PC-9 (cell line): ENCODE measurements around the gene CDKN2B-AS1. TPM values are rescaled to one million over a fixed set of nuclear protein-coding genes. Genes with fewer than 3 reads are reported as not detected.

Experiments used
- BruUV-seq: library from RNA; stranded (reverse); fragments of 400-500 nt; replicated peaks from 2 replicates; lab custom pipeline; 2021; lab: Mats Ljungman, UMichigan
- CTCF ChIA-PET: fragments of 300-600 bp; sonication (Branson Sonifier 250); formaldehyde crosslinking; loops from one replicate; lab custom pipeline; 2022; ENCODE audit warnings: antibody characterized with exemption; lab: Charles Lee
- POLR2A ChIA-PET: fragments of 300-600 bp; sonication (Branson Sonifier 250); formaldehyde crosslinking; loops from one replicate; lab custom pipeline; 2022; ENCODE audit warnings: antibody characterized with exemption; ENCODE audit not compliant: unreplicated experiment; lab: Charles Lee
- DNase-seq, 2 experiments: peaks; one replicate each; pipeline versions ENCODE4 v3.0.0 to v3.0.0-alpha.2; 2015 to 2022; ENCODE audit warnings: mixed read lengths in 1 of 2
- H2AFZ ChIP-seq: fragments of 200-600 bp; sonication (generic); 2 replicates; pipeline ENCODE4 v1.8.1; 2017; ENCODE audit warnings: antibody characterized with exemption
- H3F3A ChIP-seq: fragments of 200-600 bp; sonication (generic); 2 replicates; pipeline ENCODE4 v1.8.1; 2017; ENCODE audit warnings: antibody characterized with exemption, mild to moderate bottlenecking, low read depth; ENCODE audit not compliant: insufficient read depth
- H3K27ac ChIP-seq: fragments of 200-600 bp; sonication (generic); 2 replicates; pipeline ENCODE4 v1.6.1; 2016; ENCODE audit warnings: mixed run types
- H3K27me3 ChIP-seq: fragments of 200-600 bp; sonication (generic); 2 replicates; pipeline ENCODE4 v1.6.1; 2016; ENCODE audit warnings: low read depth, mixed run types; ENCODE audit not compliant: insufficient read depth
- H3K36me3 ChIP-seq: fragments of 200-600 bp; sonication (generic); 2 replicates; pipeline ENCODE4 v1.6.1; 2016; ENCODE audit warnings: low read depth, mixed run types
- H3K4me1 ChIP-seq: fragments of 200-600 bp; sonication (generic); replicated peaks from 2 replicates; pipeline ENCODE4 v1.6.1; 2016; ENCODE audit warnings: mixed run types; ENCODE audit not compliant: insufficient read depth
- H3K4me2 ChIP-seq: fragments of 200-600 bp; sonication (generic); 2 replicates; pipeline ENCODE4 v1.6.1; 2017; ENCODE audit warnings: mixed run types
- H3K4me3 ChIP-seq: fragments of 200-600 bp; sonication (generic); 2 replicates; pipeline ENCODE4 v1.6.1; 2016; ENCODE audit warnings: mixed run types
- H3K79me2 ChIP-seq: fragments of 200-600 bp; sonication (generic); 2 replicates; pipeline ENCODE4 v1.6.1; 2017; ENCODE audit warnings: low read depth, mixed run types
- H3K9me2 ChIP-seq: fragments of 200-600 bp; sonication (generic); 2 replicates; pipeline ENCODE4 v1.8.1; 2017; ENCODE audit warnings: mild to moderate bottlenecking; ENCODE audit not compliant: insufficient read depth
- H3K9me3 ChIP-seq: fragments of 200-600 bp; sonication (generic); 2 replicates; pipeline ENCODE4 v1.8.1; 2016; ENCODE audit warnings: low read depth; ENCODE audit not compliant: insufficient read depth
- H4K20me1 ChIP-seq: fragments of 200-600 bp; sonication (generic); 2 replicates; pipeline ENCODE4 v1.8.1; 2017; ENCODE audit not compliant: insufficient read depth
- CTCF ChIP-seq: fragments of 200-600 bp; sonication (generic); conservative IDR thresholded peaks from 2 replicates; pipeline ENCODE4 v1.6.1; 2017; ENCODE audit warnings: mixed run types, antibody characterized with exemption, mild to moderate bottlenecking, moderate library complexity
- EZH2 ChIP-seq: fragments of 200-600 bp; sonication (generic); IDR thresholded peaks from 2 replicates; pipeline ENCODE4 v1.8.0; 2017; ENCODE audit warnings: antibody characterized with exemption, low read depth
- intact Hi-C: fragments of 100-400 bp; cut with micrococcal nuclease; formaldehyde crosslinking; loops from one replicate; pipeline ENCODE4 v1.10.0; 2022; ENCODE audit not compliant: unreplicated experiment
- total RNA-seq: library from RNA; stranded (reverse); gene quantifications from 2 replicates; pipeline ENCODE4 v1.2.3, GENCODE V29; 2021

CDKN2B-AS1 gene
- total RNA-seq, 1 experiment from 2014 or later: 11.6 TPM

- H3K9me2 ChIP-seq: no peaks in the 10 kb centered on the region
- BruUV-seq: no TSS peak
- no peak overlapping the region for H3K27ac ChIP-seq
- ChIA-PET POLR2A (no interaction called here), CTCF (no interaction called here)
- no peak overlapping the region for H3K4me2 ChIP-seq
- H3K27me3 ChIP-seq: no peaks in the 10 kb centered on the region
- peaks cover 14% of the 10 kb centered on the region; the same call in 1 of the 2 replicates for H3F3A ChIP-seq
- no peak for TF ChIP-seq CTCF
- no peak for TF ChIP-seq EZH2
- H4K20me1 ChIP-seq: no peaks in the 10 kb centered on the region
- peaks cover 24% of the 10 kb centered on the region for H3K4me1 ChIP-seq
- no peak overlapping the region for H3K4me3 ChIP-seq
- H3K36me3 ChIP-seq: peaks cover 5% of the 10 kb centered on the region
- H3K79me2 ChIP-seq: no peaks in the 10 kb centered on the region
- DNase-seq: no peak
- intact Hi-C loops: no loop called here
- no peak overlapping the region for H2AFZ ChIP-seq
- 0 out of 2 replicates have a peak, but pooled peaks cover 4% of the 10 kb centered on the region for H3K9me3 ChIP-seq
These were observed 38.5 kb downstream of the CDKN2B-AS1 start for GRCh38 chr9:22033012-22033630.

- H3F3A ChIP-seq: peaks cover 17% of the 10 kb centered on the region; the same call in 1 of the 2 replicates
- peaks cover 5% of the 10 kb centered on the region for H3K36me3 ChIP-seq
- POLR2A ChIA-PET: no interaction called here
- no peak overlapping the region for H3K4me3 ChIP-seq
- no peaks in the 10 kb centered on the region for H3K9me2 ChIP-seq
- BruUV-seq: no TSS peak
- H4K20me1 ChIP-seq: no peaks in the 10 kb centered on the region
- H2AFZ ChIP-seq: no peak overlapping the region
- H3K79me2 ChIP-seq: no peaks in the 10 kb centered on the region
- DNase-seq: no peak
- H3K27me3 ChIP-seq: no peaks in the 10 kb centered on the region
- intact Hi-C loops: loop anchor here (2.0 to 5.0 kb wide), 3 partner anchors 38 to 221 kb away; no protein-coding TSS in a partner anchor
- CTCF ChIA-PET: interaction anchor here (0.7 kb wide), 1 partner anchor 222 kb away, joined by 3 read pairs; no protein-coding TSS in a partner anchor
- H3K9me3 ChIP-seq: no peaks in the 10 kb centered on the region
- H3K4me2 ChIP-seq: no peak overlapping the region
- TF ChIP-seq EZH2: no peak
- no peak for TF ChIP-seq CTCF
- H3K4me1 ChIP-seq: peaks cover 39% of the 10 kb centered on the region
- H3K27ac ChIP-seq: no peak overlapping the region
These were observed 41.0 kb downstream of the CDKN2B-AS1 start for GRCh38 chr9:22035591-22036011.

GRCh38 chr9:22036866-22037626, 42.5 kb downstream of the CDKN2B-AS1 start:
- Histone ChIP-seq H3K9me2 (no peaks in the 10 kb centered on the region), H3K27ac (0 out of 2 replicates have a peak overlapping the region, but pooled peaks have one; percentile 24), H3F3A (peaks cover 28% of the 10 kb centered on the region), H3K4me1 (peaks cover 47% of the 10 kb centered on the region), H2AFZ (no peak overlapping the region), H3K79me2 (no peaks in the 10 kb centered on the region), H3K9me3 (no peaks in the 10 kb centered on the region), H3K4me3 (no peak overlapping the region), H4K20me1 (no peaks in the 10 kb centered on the region), H3K27me3 (no peaks in the 10 kb centered on the region), H3K36me3 (no peaks in the 10 kb centered on the region; the same call in 1 of the 2 replicates), H3K4me2 (peak overlapping the region; percentile 34; the same call in 1 of the 2 replicates)
- ChIA-PET POLR2A (interaction anchor here (0.6 to 0.7 kb wide), 2 partner anchors 20 to 61 kb away, joined by 3 to 9 read pairs; no protein-coding TSS in a partner anchor), CTCF (interaction anchor here (0.7 to 1.4 kb wide), 4 partner anchors 28 to 224 kb away, joined by 3 to 5 read pairs (median 4); partner anchors contain the start of gene CDKN2B)
- peak in 1 of 2 experiments; percentile 2 for DNase-seq
- TF ChIP-seq EZH2 (no peak), CTCF (no peak)
- intact Hi-C loops: loop anchor here (2.0 to 5.0 kb wide), 3 partner anchors 40 to 222 kb away; no protein-coding TSS in a partner anchor
- no TSS peak for BruUV-seq
